GM12892 (cell line): ENCODE data around the gene WDR62.

Experiments used
- POLR2A ChIP-seq: IDR thresholded peaks from 2 replicates; pipeline ENCODE4 v1.6.1; 2011; ENCODE audit warnings: low read depth, low read length, control low read depth
- POLR2AphosphoS5 ChIP-seq: IDR thresholded peaks from 2 replicates; pipeline ENCODE4 v1.6.1; 2011; ENCODE audit warnings: low read depth, low read length, control low read depth
- TAF1 ChIP-seq: IDR thresholded peaks from 2 replicates; pipeline ENCODE4 v1.6.1; 2011; ENCODE audit warnings: low read depth, mild to moderate bottlenecking, control low read depth, low read length, borderline replicate concordance

DNA sequence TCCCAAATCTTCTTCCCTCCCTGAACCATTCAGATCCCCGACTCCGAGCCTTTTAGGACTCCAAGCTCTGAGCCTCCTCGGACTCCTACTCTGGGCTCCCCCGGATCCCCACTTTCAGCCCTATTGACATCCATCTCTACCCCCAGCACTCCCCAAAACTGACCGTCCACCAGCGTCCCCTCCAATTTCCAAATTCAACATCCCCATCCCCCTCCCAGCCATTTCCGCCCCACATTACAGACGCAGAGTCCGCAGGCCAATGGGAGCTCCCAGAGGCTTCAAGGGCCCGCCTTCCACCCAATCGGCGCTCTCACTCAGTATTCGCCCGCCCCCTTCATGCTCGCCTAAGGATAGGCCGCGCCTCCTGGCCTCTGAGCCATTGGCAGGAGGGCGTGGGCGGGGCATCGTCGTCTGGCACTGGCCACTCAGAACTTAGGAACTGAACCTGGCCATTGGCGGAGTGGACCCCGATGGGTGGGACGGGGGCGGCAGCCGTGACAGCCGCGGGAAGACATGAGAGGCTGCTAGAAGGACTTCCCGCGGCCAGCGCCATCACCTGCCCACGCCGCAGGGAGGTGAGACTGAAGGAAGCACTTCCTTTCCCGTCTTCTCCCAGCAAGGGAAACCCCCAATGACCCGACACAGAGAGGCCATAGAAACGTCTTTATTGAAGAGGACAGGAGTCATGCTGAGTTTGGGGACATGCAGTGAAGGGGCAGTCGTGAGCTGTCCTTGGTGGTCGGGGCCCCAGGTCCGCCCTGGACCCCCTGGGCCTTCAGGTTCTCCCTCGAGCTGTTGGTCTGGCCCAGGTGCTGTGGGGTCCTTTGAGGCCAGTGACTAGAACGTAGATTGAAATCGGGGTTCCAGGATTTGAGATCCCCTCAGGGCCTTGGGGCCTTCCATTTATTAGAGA is 40.4 kb upstream of the WDR62 start, which contains the start of gene ALKBH6:
- TF ChIP-seq POLR2A (peak; percentile 83), POLR2AphosphoS5 (peak; percentile 40; the same call in 1 of the 2 replicates), TAF1 (peak; percentile 59)
